GM23338 (cell line): ENCODE results near the gene ADORA1. TPM values are rescaled to one million over a fixed set of nuclear protein-coding genes. Genes with fewer than 3 reads are reported as not detected.

ENCODE experiments used
- ATAC-seq: fragments of 200-7000 bp; cut with Tn5 transposase; 3 replicates; pipeline ENCODE4 v1.9.1; 2020
- DNase-seq: peaks from one replicate; pipeline ENCODE4 v3.0.0-alpha.2; 2015; ENCODE audit warnings: low spot score
- H2AFZ ChIP-seq: fragments of 200-600 bp; sonication (generic); 2 replicates; pipeline ENCODE4 v1.8.0; 2016; ENCODE audit warnings: antibody characterized with exemption, mild to moderate bottlenecking, moderate library complexity
- H3F3A ChIP-seq: fragments of 200-600 bp; sonication (generic); replicated peaks from 2 replicates; pipeline ENCODE4 v1.8.0; 2017; ENCODE audit warnings: antibody characterized with exemption, mixed run types, low read depth
- H3K27ac ChIP-seq: fragments of 200-600 bp; sonication (generic); 2 replicates; pipeline ENCODE4 v1.6.1; 2016; ENCODE audit warnings: low read depth
- H3K27me3 ChIP-seq: fragments of 200-600 bp; sonication (generic); 2 replicates; pipeline ENCODE4 v1.8.0; 2016; ENCODE audit warnings: mild to moderate bottlenecking, mixed run types, moderate library complexity; ENCODE audit not compliant: insufficient read depth
- H3K36me3 ChIP-seq: fragments of 200-600 bp; sonication (generic); 2 replicates; pipeline ENCODE4 v1.8.0; 2016; ENCODE audit warnings: mild to moderate bottlenecking; ENCODE audit not compliant: insufficient read depth
- H3K4me1 ChIP-seq: fragments of 200-600 bp; sonication (generic); 2 replicates; pipeline ENCODE4 v1.8.0; 2016; ENCODE audit warnings: mild to moderate bottlenecking, moderate library complexity; ENCODE audit not compliant: insufficient read depth
- H3K4me2 ChIP-seq: fragments of 200-600 bp; sonication (generic); 2 replicates; pipeline ENCODE4 v1.7.1; 2017; ENCODE audit warnings: mixed run types
- H3K4me3 ChIP-seq: fragments of 200-600 bp; sonication (generic); 2 replicates; pipeline ENCODE4 v1.6.1; 2016; ENCODE audit warnings: mixed run types
- H3K79me2 ChIP-seq: fragments of 200-600 bp; sonication (generic); replicated peaks from 2 replicates; pipeline ENCODE4 v1.8.0; 2017; ENCODE audit warnings: mild to moderate bottlenecking; ENCODE audit not compliant: insufficient read depth
- H3K9me2 ChIP-seq: fragments of 200-600 bp; sonication (generic); 2 replicates; pipeline ENCODE4 v1.8.0; 2017; ENCODE audit not compliant: insufficient read depth
- H4K20me1 ChIP-seq: fragments of 200-600 bp; sonication (generic); replicated peaks from 2 replicates; pipeline ENCODE4 v1.8.0; 2017; ENCODE audit warnings: mild to moderate bottlenecking; ENCODE audit not compliant: insufficient read depth
- H3K27ac Mint-ChIP-seq: 2 replicates; pipeline ENCODE4 v1.8.0; 2020; ENCODE audit warnings: inconsistent platforms, mild to moderate bottlenecking, moderate library complexity, mixed read lengths
- H3K27me3 Mint-ChIP-seq: 3 replicates; pipeline ENCODE4 v1.8.0; 2022; ENCODE audit warnings: low read depth, mild to moderate bottlenecking, moderate library complexity, mixed read lengths, inconsistent platforms; ENCODE audit not compliant: insufficient read depth, poor library complexity
- H3K36me3 Mint-ChIP-seq: 3 replicates; pipeline ENCODE4 v1.8.0; 2021; ENCODE audit warnings: low read depth, mild to moderate bottlenecking, inconsistent platforms, moderate library complexity, mixed read lengths
- H3K4me1 Mint-ChIP-seq: 3 replicates; pipeline ENCODE4 v1.8.0; 2020; ENCODE audit warnings: mild to moderate bottlenecking, inconsistent platforms, mixed read lengths
- H3K4me3 Mint-ChIP-seq: 3 replicates; pipeline ENCODE4 v1.8.0; 2021; ENCODE audit warnings: moderate library complexity, mild to moderate bottlenecking, inconsistent platforms, mixed read lengths
- H3K9me3 Mint-ChIP-seq: 3 replicates; pipeline ENCODE4 v1.8.0; 2020; ENCODE audit warnings: moderate library complexity, mild to moderate bottlenecking, inconsistent platforms, mixed read lengths
- CREB1 ChIP-seq: fragments of 250-450 bp; sonication (Bioruptor Pico); IDR thresholded peaks from 2 replicates; pipeline ENCODE4 v1.5.0; 2020; ENCODE audit warnings: low read depth, mild to moderate bottlenecking, moderate library complexity
- CTCF ChIP-seq, 2 experiments: fragments of 200-600 bp in 1 of 2; sonication (generic) in 1 of 2; conservative IDR thresholded peaks; 2 replicates each; pipeline versions ENCODE4 v1.5.1 to v1.6.1; 2016 to 2017; ENCODE audit warnings: antibody characterized with exemption in 2 of 2, low read depth in 2 of 2, mild to moderate bottlenecking in 2 of 2, moderate library complexity in 1 of 2
- ETS1 ChIP-seq: IDR thresholded peaks from 2 replicates; pipeline ENCODE4 v1.6.1; 2016; ENCODE audit warnings: antibody characterized with exemption
- EZH2 ChIP-seq: fragments of 200-600 bp; sonication (generic); IDR thresholded peaks from one replicate; pipeline ENCODE4 v1.8.0; 2017; ENCODE audit warnings: antibody characterized with exemption, mild to moderate bottlenecking, low read depth; ENCODE audit not compliant: unreplicated experiment
- EZH2phosphoT487 ChIP-seq: fragments of 200-600 bp; sonication (generic); IDR thresholded peaks from one replicate; pipeline ENCODE4 v1.8.1; 2018; ENCODE audit warnings: antibody characterized with exemption; ENCODE audit not compliant: unreplicated experiment
- JUNB ChIP-seq: IDR thresholded peaks from one replicate; pipeline ENCODE4 v1.6.1; 2016; ENCODE audit warnings: antibody characterized with exemption; ENCODE audit not compliant: unreplicated experiment
- NANOG ChIP-seq: IDR thresholded peaks from 2 replicates; pipeline ENCODE4 v1.6.1; 2016; ENCODE audit warnings: antibody characterized with exemption, borderline replicate concordance
- POLR2AphosphoS5 ChIP-seq: IDR thresholded peaks from 2 replicates; pipeline ENCODE4 v1.6.1; 2016; ENCODE audit warnings: antibody characterized with exemption, low read depth
- REST ChIP-seq: IDR thresholded peaks from one replicate; pipeline ENCODE4 v1.6.1; 2018; ENCODE audit warnings: antibody characterized with exemption; ENCODE audit not compliant: unreplicated experiment
- STAT1 ChIP-seq: IDR thresholded peaks from one replicate; pipeline ENCODE4 v1.6.1; 2016; ENCODE audit warnings: antibody characterized with exemption; ENCODE audit not compliant: unreplicated experiment
- ZNF114 ChIP-seq: fragments of 250-450 bp; sonication (Bioruptor Pico); IDR thresholded peaks from 2 replicates; pipeline ENCODE4 v1.5.0; 2020; ENCODE audit warnings: mild to moderate bottlenecking, moderate library complexity
- ZNF331 ChIP-seq: fragments of 250-450 bp; sonication (Bioruptor Pico); IDR thresholded peaks from 2 replicates; pipeline ENCODE4 v1.5.0; 2020; ENCODE audit warnings: low read depth, mild to moderate bottlenecking, moderate library complexity
- ZNF462 ChIP-seq: fragments of 250-450 bp; sonication (Bioruptor Pico); IDR thresholded peaks from 2 replicates; pipeline ENCODE4 v1.5.0; 2020; ENCODE audit warnings: mild to moderate bottlenecking, moderate library complexity
- polyA plus RNA-seq: library from polyadenylated mRNA; unstranded; fragments of >200 nt; fragmentation: Nextera tagmentation; extraction: Ambion mirVana; gene quantifications from 2 replicates; pipeline ENCODE4 v1.2.1, GENCODE V29; 2016
- total RNA-seq: library from RNA; depleted of rRNA; stranded (reverse); fragments of >200 nt; shearing (Covaris generic); gene quantifications from 2 replicates; pipeline ENCODE4 v1.2.3, GENCODE V29; 2014

ADORA1 gene
- total and polyA plus RNA-seq, 2 experiments from 2014 or later, result 0.63 to 1.8 TPM

GRCh38 chr1:203095061-203095690 lies 32.4 kb upstream of the ADORA1 start:
- H3K4me2 ChIP-seq, result no peak overlapping the region
- H2AFZ ChIP-seq, result no peak overlapping the region
- H3K4me1 Mint-ChIP-seq, result peaks cover 5% of the 10 kb centered on the region; the same call in 2 of the 3 replicates
- peaks cover 18% of the 10 kb centered on the region for H3K9me3 Mint-ChIP-seq
- DNase-seq (no peak), ATAC-seq (no peak)
- H3K27ac ChIP-seq, result no peak overlapping the region
- no peaks in the 10 kb centered on the region for H3K79me2 ChIP-seq
- no peaks in the 10 kb centered on the region for H3K4me1 ChIP-seq
- no peaks in the 10 kb centered on the region for H3K27me3 ChIP-seq
- no peak overlapping the region for H3K4me3 Mint-ChIP-seq
- no peak overlapping the region for H3K4me3 ChIP-seq
- no peaks in the 10 kb centered on the region for H3K9me2 ChIP-seq
- no peaks in the 10 kb centered on the region for H3F3A ChIP-seq
- H4K20me1 ChIP-seq, result no peaks in the 10 kb centered on the region
- H3K27me3 Mint-ChIP-seq, result peaks cover 5% of the 10 kb centered on the region
- H3K27ac Mint-ChIP-seq, result no peak overlapping the region
- H3K36me3 Mint-ChIP-seq, result peaks cover 10% of the 10 kb centered on the region
- peaks cover 3% of the 10 kb centered on the region; the same call in 1 of the 2 replicates for H3K36me3 ChIP-seq
- no peak for TF ChIP-seq ZNF114 (CRISPR knock-in tag)
- TF ChIP-seq STAT1, result no peak
- TF ChIP-seq CTCF (conservative IDR thresholded peaks at IDR 0.05; ENCODE audit: low read depth in 2 of 2), result no peak
- TF ChIP-seq EZH2phosphoT487, result no peak
- no peak for TF ChIP-seq NANOG
- TF ChIP-seq REST, result no peak
- TF ChIP-seq POLR2AphosphoS5, result no peak
- no peak for TF ChIP-seq ZNF331
- no peak for TF ChIP-seq JUNB
- no peak for TF ChIP-seq ZNF462 (CRISPR knock-in tag)
- no peak for TF ChIP-seq EZH2
- no peak for TF ChIP-seq ETS1
- no peak for TF ChIP-seq CREB1 (CRISPR knock-in tag)
